ENCODE data around the gene NTN5.

Gene NTN5

DNA sequence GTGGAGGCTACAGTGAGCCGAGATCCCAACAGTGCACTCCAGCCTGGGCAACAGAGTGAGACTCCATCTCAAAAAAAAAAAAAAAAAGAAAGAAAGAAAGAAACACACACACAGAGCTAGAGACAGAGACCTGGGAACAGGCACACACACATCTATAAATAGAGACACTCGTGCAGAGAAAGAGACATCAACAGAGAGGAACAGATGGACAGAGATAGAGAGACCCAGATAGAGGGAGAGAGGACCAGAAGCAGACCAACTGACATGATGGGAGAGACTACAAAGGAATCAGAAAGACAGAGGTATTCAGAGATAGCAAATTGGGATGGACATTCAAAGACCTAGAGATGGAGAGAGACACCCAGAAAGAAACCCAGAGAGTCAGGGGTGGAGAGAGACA is 24.7 kb downstream of the NTN5 start:
- no peak overlapping the region for H3K18ac ChIP-seq (ENCODE audit: low read length)

DNA sequence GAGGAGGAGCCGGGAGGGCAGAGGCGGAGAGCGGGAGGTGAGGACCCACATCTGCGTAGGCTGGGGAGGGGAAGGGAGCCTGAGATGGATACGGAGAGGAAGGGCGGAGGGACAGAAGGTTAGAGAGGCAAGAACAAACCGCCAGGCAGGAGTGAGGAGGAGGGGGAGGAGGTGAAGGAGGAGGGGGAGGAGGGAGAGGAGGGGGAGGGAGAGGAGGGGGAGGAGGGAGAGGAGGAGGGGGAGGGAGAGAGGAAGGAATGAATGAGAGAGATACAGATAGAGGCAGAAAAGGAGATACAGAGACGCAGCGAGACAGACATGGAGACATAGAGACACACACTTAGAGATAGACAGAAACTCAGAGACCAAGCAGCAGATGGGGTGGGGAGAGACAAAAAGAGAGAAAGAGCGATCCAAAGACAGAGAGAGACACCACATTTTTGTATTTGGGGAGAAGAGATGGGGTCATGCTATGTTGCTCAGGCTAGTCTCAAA is 26.0 kb downstream of the NTN5 start:
- Histone ChIP-seq H3K9ac (ENCODE audit: low read length) (no peak overlapping the region), H3K36me3 (ENCODE audit: control insufficient read depth, insufficient read depth, low read length) (no peaks in the 10 kb centered on the region), H3K56ac (ENCODE audit: low read length) (peak overlapping the region; percentile 76), H3K27me3 (ENCODE audit: insufficient read depth, low read length, poor library complexity) (no peaks in the 10 kb centered on the region), H3K4ac (ENCODE audit: low read depth, low read length) (no peak overlapping the region), H3K4me3 (ENCODE audit: low read length) (no peak overlapping the region), H3K18ac (ENCODE audit: low read length) (no peak overlapping the region), H2BK15ac (replicated peaks; ENCODE audit: low read depth) (no peak overlapping the region), H3K23ac (ENCODE audit: low read length) (no peak overlapping the region), H4K5ac (ENCODE audit: low read length) (no peak overlapping the region), H3K4me2 (ENCODE audit: low read length) (peak overlapping the region; percentile 34), H3K79me1 (ENCODE audit: low read length) (no peaks in the 10 kb centered on the region), H2BK120ac (ENCODE audit: low read depth, low read length) (no peak overlapping the region), H2AK5ac (ENCODE audit: low read length) (no peak overlapping the region), H3K79me2 (ENCODE audit: control insufficient read depth, insufficient read depth, low read length) (no peaks in the 10 kb centered on the region), H4K8ac (ENCODE audit: low read depth, low read length) (no peak overlapping the region), H2BK5ac (ENCODE audit: low read length) (no peak overlapping the region), H3K4me1 (ENCODE audit: control insufficient read depth, low read depth, low read length) (no peaks in the 10 kb centered on the region), H3K27ac (ENCODE audit: low read depth, low read length) (no peak overlapping the region)
- peak; percentile 97 for DNase-seq
- WGBS (ENCODE audit: extremely low coverage, insufficient coverage, low lambda C conversion rate): no CpG with 5 or more reads among the region's 10 CpGs

More for the DNA sequence above, 24.7 kb downstream of the NTN5 start:
- Histone ChIP-seq H3K36me3 (ENCODE audit: control insufficient read depth, insufficient read depth, low read length) (no peaks in the 10 kb centered on the region), H3K4ac (ENCODE audit: low read depth, low read length) (no peak overlapping the region), H2BK15ac (replicated peaks; ENCODE audit: low read depth) (no peak overlapping the region), H3K27ac (ENCODE audit: low read depth, low read length) (no peak overlapping the region), H3K79me1 (ENCODE audit: low read length) (no peaks in the 10 kb centered on the region), H3K79me2 (ENCODE audit: control insufficient read depth, insufficient read depth, low read length) (no peaks in the 10 kb centered on the region), H4K5ac (ENCODE audit: low read length) (no peak overlapping the region), H2AK5ac (ENCODE audit: low read length) (no peak overlapping the region), H2BK5ac (ENCODE audit: low read length) (no peak overlapping the region), H3K27me3 (ENCODE audit: insufficient read depth, low read length, poor library complexity) (no peaks in the 10 kb centered on the region), H3K23ac (ENCODE audit: low read length) (no peak overlapping the region), H4K8ac (ENCODE audit: low read depth, low read length) (no peak overlapping the region), H3K4me3 (ENCODE audit: low read length) (no peak overlapping the region), H3K56ac (ENCODE audit: low read length) (no peak overlapping the region), H3K4me2 (ENCODE audit: low read length) (no peak overlapping the region), H3K9ac (ENCODE audit: low read length) (no peak overlapping the region), H3K4me1 (ENCODE audit: control insufficient read depth, low read depth, low read length) (no peaks in the 10 kb centered on the region), H2BK120ac (ENCODE audit: low read depth, low read length) (no peak overlapping the region)
- no peak for DNase-seq
- no CpG with 5 or more reads among the region's 2 CpGs for WGBS (ENCODE audit: extremely low coverage, insufficient coverage, low lambda C conversion rate)

DNA sequence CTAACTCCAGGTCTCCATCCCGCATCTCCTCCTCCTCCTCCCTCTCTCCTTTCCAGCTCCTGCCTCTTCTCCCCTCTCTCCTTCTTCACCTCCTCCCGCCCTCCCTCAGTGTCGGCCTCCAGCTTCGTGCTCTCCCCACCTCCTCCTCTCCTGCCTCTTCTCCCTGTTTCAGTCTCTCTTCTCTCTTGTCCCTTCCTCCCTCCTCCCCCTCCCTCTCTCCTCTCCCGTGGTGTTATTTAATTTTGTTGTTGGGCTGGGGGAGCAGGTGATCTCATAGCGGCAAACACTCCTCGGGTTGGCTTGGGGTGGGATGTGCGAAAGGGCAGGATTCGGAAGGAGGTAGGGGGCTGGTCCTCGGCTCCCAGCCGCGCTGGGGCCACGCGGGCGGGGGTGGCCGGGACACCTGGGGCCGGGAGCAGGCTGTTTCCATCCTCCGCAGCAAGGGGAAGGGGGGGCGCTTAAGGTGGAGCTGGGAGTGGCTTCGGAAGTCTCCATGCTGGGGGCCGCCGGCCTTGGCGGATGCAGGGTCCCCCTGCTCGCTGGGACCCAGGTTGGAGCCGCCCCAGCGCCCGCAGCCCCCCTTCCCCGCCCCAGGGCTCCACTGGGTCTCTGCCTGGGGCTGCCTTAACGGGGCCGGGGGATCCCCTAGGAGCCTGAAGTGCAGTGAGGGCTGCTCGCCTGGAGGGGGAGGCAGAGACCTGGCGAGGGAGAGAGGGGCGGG is 26.7 kb downstream of the NTN5 start, which contains the start of gene CA11:
Gene CA11, minus strand, starts transcription at position 187 of the 721 bp plus-strand sequence. CDS start 555 bp downstream, outside the sequence.
- Histone ChIP-seq H4K8ac (ENCODE audit: low read depth, low read length) (no peak within 1 kb of the TSS), H2BK15ac (replicated peaks; ENCODE audit: low read depth) (no peak within 1 kb of the TSS), H3K27ac (ENCODE audit: low read depth, low read length) (peak within 1 kb of the TSS; percentile 55), H3K18ac (ENCODE audit: low read length) (peak within 1 kb of the TSS; percentile 78), H2AK5ac (ENCODE audit: low read length) (no peak within 1 kb of the TSS), H3K9ac (ENCODE audit: low read length) (peak within 1 kb of the TSS; percentile 69), H3K27me3 (ENCODE audit: insufficient read depth, low read length, poor library complexity) (no peaks in the 10 kb centered on the region), H2BK120ac (ENCODE audit: low read depth, low read length) (peak within 1 kb of the TSS; percentile 2), H3K79me1 (ENCODE audit: low read length) (no peaks in the 10 kb centered on the region), H3K4ac (ENCODE audit: low read depth, low read length) (no peak within 1 kb of the TSS), H3K23ac (ENCODE audit: low read length) (no peak within 1 kb of the TSS), H3K36me3 (ENCODE audit: control insufficient read depth, insufficient read depth, low read length) (no peaks in the 10 kb centered on the region), H3K56ac (ENCODE audit: low read length) (peak within 1 kb of the TSS; percentile 79), H3K4me3 (ENCODE audit: low read length) (peak within 1 kb of the TSS; percentile 63), H4K5ac (ENCODE audit: low read length) (no peak within 1 kb of the TSS), H3K79me2 (ENCODE audit: control insufficient read depth, insufficient read depth, low read length) (no peaks in the 10 kb centered on the region), H2BK5ac (ENCODE audit: low read length) (peak within 1 kb of the TSS; percentile 74), H3K4me1 (ENCODE audit: control insufficient read depth, low read depth, low read length) (no peaks in the 10 kb centered on the region), H3K4me2 (ENCODE audit: low read length) (peak within 1 kb of the TSS; percentile 96)
- WGBS (ENCODE audit: extremely low coverage, insufficient coverage, low lambda C conversion rate): no CpG with 5 or more reads among the region's 33 CpGs
- peak; percentile 93 for DNase-seq

DNA sequence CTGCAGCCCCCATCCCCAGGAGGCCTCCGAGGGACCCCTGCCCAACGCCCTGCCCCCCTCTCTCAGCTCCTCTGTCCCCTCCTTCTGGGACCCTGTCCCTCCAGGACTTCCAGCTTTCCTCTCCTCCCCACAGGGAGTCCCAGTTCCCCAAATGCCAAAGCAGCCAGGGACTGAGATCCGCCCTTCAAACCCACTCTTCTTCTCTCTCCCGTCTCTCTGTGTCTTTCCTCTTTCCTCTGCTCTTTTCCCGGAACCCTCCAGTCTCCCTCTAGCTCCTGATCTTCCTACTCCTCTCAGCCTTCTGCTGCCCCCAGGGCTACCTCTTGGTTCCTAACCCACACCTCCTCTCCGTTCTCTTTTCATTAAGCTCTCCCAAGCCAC is 27.2 kb downstream of the NTN5 start:
- no peaks in the 10 kb centered on the region for H3K4me1 ChIP-seq (ENCODE audit: control insufficient read depth, low read depth, low read length)
- no peak overlapping the region for H2AK5ac ChIP-seq (ENCODE audit: low read length)
- no peak for DNase-seq
- peak overlapping the region; percentile 2 for H2BK120ac ChIP-seq (ENCODE audit: low read depth, low read length)
- H4K5ac ChIP-seq (ENCODE audit: low read length): no peak overlapping the region
- no CpG with 5 or more reads among the region's 6 CpGs for WGBS (ENCODE audit: extremely low coverage, insufficient coverage, low lambda C conversion rate)
- no peak overlapping the region for H2BK15ac ChIP-seq (replicated peaks; ENCODE audit: low read depth)
- no peaks in the 10 kb centered on the region for H3K79me1 ChIP-seq (ENCODE audit: low read length)
- no peak overlapping the region for H3K23ac ChIP-seq (ENCODE audit: low read length)
- peak overlapping the region; percentile 55 for H3K27ac ChIP-seq (ENCODE audit: low read depth, low read length)
- H3K79me2 ChIP-seq (ENCODE audit: control insufficient read depth, insufficient read depth, low read length): no peaks in the 10 kb centered on the region
- no peaks in the 10 kb centered on the region for H3K27me3 ChIP-seq (ENCODE audit: insufficient read depth, low read length, poor library complexity)
- no peak overlapping the region for H4K8ac ChIP-seq (ENCODE audit: low read depth, low read length)
- no peaks in the 10 kb centered on the region for H3K36me3 ChIP-seq (ENCODE audit: control insufficient read depth, insufficient read depth, low read length)
- peak overlapping the region; percentile 74 for H2BK5ac ChIP-seq (ENCODE audit: low read length)
- H3K4me3 ChIP-seq (ENCODE audit: low read length): peak overlapping the region; percentile 13
- H3K4me2 ChIP-seq (ENCODE audit: low read length): peak overlapping the region; percentile 96
- peak overlapping the region; percentile 69 for H3K9ac ChIP-seq (ENCODE audit: low read length)
- H3K4ac ChIP-seq (ENCODE audit: low read depth, low read length): no peak overlapping the region
- H3K56ac ChIP-seq (ENCODE audit: low read length): peak overlapping the region; percentile 79
- peak overlapping the region; percentile 19 for H3K18ac ChIP-seq (ENCODE audit: low read length)

DNA sequence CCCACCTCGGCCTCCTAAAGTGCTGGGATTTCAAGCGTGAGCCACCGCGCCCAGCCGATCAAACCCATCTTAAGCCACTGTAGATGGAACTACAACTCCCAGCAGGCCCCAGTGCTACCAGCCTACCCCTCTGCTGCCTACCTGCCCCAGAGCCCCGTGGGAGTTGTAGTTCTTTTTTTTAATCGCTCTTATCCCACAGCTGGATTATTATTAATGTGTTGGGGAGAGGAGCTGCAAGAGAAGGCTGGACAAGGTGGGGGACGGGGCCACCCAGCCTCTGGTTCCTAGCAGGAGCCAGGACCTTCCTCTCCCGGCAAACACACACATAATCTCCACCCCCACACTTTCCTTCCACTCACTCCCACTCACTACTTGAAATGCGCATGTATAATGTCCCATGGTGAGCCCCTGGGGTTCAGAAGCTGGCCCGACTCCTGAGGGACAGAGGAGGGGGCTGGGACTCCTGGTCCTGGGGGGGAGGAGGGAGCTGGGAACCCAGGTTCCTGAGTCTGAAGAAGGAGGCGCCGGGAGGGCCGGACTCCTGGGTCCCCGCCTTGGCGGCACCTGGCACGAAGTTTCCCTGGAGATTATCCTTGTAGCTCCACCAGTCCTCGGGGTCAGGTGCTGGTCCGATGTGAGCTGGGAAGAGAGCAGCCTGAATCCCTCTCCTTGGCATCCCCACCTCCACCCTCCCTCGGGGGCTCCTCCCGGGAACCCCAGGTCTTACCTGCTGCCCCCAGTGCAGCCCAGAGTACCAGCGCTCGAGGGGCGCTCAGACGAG is 27.8 kb downstream of the NTN5 start:
- Histone ChIP-seq H3K23ac (ENCODE audit: low read length) (no peak overlapping the region), H3K36me3 (ENCODE audit: control insufficient read depth, insufficient read depth, low read length) (no peaks in the 10 kb centered on the region), H3K27me3 (ENCODE audit: insufficient read depth, low read length, poor library complexity) (no peaks in the 10 kb centered on the region), H3K4ac (ENCODE audit: low read depth, low read length) (no peak overlapping the region), H4K8ac (ENCODE audit: low read depth, low read length) (no peak overlapping the region), H3K18ac (ENCODE audit: low read length) (peak overlapping the region; percentile 19), H2BK5ac (ENCODE audit: low read length) (no peak overlapping the region), H3K56ac (ENCODE audit: low read length) (peak overlapping the region; percentile 79), H3K4me2 (ENCODE audit: low read length) (peak overlapping the region; percentile 96), H3K79me2 (ENCODE audit: control insufficient read depth, insufficient read depth, low read length) (no peaks in the 10 kb centered on the region), H3K4me1 (ENCODE audit: control insufficient read depth, low read depth, low read length) (no peaks in the 10 kb centered on the region), H3K9ac (ENCODE audit: low read length) (peak overlapping the region; percentile 69), H3K4me3 (ENCODE audit: low read length) (peak overlapping the region; percentile 13), H3K79me1 (ENCODE audit: low read length) (no peaks in the 10 kb centered on the region), H2BK15ac (replicated peaks; ENCODE audit: low read depth) (no peak overlapping the region), H2AK5ac (ENCODE audit: low read length) (no peak overlapping the region), H4K5ac (ENCODE audit: low read length) (no peak overlapping the region), H2BK120ac (ENCODE audit: low read depth, low read length) (peak overlapping the region; percentile 2), H3K27ac (ENCODE audit: low read depth, low read length) (peak overlapping the region; percentile 55)
- no CpG with 5 or more reads among the region's 25 CpGs for WGBS (ENCODE audit: extremely low coverage, insufficient coverage, low lambda C conversion rate)
- peak; percentile 88 for DNase-seq
